ENCODE results near the gene PUS1.

The PUS1 gene

GRCh38 chr12:131903270-131904255, 25.5 kb upstream of the PUS1 start:
- no peak for DNase-seq

- no peak for DNase-seq
Measured at GRCh38 chr12:131904346-131904745, 24.7 kb upstream of the PUS1 start.

DNA sequence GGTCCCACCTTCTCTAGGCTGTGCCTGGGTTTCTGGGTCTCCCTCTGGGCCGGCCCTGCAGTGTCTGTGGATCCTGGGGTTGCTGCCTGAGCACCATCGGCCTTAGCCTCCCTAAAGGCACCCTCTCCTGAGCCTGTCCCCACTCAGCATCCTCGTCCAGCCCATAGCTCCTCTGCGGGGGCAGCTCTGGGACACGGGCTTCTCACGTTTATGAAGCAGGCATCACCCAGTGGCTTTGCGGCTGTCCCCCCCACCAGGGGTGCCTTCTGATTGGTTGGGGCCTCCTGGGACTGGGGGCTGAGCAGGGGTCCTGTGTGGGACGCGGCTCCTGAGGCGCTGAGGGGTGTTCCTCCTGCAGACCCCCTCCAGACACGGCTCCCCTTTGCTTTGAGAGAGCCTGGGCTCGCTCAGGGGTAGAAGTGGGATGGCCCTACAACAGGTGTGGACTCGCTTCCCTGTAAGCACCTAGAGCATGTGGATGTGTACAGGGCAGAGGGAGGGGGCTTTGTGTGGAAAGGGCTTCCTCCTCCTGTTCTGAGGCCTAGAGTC, 23.9 kb upstream of the PUS1 start:
- DNase-seq, result no peak

- no peak for DNase-seq
Measured at GRCh38 chr12:131905630-131906091, 23.4 kb upstream of the PUS1 start.

- no peak for DNase-seq
Measured at GRCh38 chr12:131907379-131908091, 21.5 kb upstream of the PUS1 start.

- DNase-seq, result no peak
Measured at GRCh38 chr12:131908092-131909080, 20.7 kb upstream of the PUS1 start.

DNA sequence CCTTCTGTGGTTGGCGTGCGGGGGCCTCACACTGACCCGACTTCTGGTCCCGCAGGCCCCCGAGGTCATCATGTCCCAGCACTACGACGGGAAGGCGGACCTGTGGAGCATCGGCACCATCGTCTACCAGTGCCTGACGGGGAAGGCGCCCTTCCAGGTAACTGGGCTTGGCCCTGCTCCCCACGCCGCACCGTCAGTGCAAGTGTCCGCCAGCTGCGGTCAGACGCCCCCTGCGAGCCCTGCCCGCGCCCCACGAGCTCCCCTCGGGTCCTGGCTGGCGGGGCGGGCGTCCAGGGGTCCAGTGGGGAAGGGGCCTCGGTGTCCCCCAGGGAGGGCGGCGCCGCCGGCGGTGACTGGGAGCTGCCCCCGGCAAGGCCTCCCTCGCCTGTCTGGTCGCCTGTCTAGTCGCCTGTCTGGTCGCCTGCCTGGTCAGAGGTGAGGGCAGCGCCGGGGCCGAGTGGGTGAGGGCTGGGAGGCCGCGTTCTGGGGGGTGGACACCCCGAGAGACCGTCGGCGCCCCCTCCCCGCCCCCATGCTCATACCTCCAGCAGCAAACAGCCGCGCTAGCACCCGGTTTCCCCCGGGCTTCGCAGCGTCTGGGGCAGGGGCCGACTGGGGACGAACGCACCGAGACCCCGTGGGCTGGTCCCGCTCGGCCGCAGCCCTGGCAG, 19.9 kb upstream of the PUS1 start:
- DNase-seq, result no peak

GRCh38 chr12:131909752-131910219, 19.3 kb upstream of the PUS1 start:
- DNase-seq, result no peak

DNA sequence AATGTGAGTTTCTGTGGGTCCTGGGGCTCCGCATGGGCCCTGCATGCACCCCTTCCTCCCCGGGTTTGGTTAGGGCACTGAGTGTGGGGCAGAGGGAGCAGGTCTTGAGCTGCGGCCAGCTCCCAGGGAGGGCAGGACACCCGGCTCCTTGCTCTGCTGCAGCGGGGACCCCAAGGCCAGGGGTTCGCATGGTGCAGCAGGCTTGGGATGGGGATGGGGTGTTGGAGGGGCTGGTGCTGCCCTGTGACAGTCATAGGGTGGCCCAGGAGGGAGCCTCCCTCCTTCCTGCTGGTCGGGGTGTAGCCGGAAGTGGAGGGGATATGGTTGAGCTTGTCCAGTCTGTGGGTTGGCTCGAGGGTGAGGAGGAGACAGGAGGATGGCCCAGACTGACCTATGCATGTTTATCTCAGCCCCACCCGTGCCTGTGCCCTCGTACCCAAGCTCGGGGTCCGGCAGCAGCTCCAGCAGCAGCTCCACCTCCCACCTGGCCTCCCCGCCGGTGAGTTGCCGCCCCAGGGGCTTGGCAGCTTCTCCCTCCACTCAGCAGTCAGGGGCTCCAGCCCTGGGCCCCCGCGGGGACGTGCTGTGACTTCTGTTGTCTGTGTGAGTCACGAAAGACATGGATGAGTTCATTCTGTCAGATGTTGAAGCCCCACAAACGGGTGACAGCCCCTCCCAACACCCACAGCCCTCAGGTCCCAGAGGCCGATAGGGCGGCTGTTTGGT, 18.6 kb upstream of the PUS1 start:
- no peak for DNase-seq

DNA sequence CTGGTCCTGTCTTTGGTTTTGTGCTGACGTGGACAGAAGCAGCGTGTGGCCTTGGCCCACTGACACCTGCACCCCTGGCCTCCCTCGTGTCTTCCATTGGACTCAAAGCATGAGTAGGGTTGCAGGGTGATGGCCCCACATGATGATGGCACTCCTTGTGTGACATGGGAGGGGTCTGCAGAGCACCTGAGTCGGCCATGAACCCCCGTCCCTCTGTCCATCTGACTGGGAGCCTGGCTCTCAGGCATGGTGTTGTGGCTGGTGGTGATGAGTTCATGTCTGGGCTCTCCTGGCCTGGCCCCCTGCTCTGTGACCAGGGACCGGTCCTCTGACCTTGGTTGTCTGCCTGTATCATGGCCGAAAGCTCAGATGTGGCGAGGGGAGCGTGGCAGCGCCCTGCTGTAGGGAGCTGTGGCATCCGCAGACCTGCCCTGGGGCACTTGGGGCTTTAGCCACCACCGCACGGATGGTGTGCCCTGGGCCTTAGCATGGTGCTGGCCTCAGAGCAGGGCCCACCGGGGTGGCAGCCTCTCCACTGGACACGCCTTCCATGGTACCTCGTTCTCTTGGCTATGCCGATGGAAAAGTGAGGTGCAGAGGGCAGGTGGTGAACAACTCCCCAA, 17.9 kb upstream of the PUS1 start:
- DNase-seq, result no peak

DNA sequence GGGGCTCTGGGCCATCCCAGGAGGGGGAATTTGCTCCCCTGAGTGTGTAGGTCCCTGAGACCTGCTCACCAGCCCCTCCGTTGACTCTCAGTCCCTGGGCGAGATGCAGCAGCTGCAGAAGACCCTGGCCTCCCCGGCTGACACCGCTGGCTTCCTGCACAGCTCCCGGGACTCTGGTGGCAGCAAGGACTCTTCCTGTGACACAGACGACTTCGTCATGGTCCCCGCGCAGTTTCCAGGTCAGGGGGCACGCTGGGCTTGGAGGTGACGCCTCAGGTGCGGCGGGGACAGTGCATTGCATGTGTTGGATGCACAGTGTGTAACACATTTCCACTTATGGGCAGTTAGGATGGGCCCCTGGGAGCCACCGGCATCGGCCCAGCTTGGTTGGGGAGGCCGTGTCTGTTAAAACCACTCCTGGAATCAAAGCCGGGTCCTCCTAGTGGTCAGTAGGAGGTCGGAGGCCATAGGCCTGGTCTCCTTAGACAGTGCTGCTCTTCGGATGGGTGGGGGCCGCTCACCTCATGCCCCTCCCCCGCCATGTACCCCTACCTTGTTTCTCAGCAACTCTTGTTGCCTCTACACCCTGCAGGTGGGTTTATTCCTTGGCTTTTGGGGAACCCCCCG, 17.1 kb upstream of the PUS1 start:
- DNase-seq, result no peak

GRCh38 chr12:131912518-131913274, 16.4 kb upstream of the PUS1 start:
- no peak for DNase-seq

- no peak for DNase-seq
Measured at GRCh38 chr12:131913666-131914065, 15.4 kb upstream of the PUS1 start.

- DNase-seq, result no peak
Measured at GRCh38 chr12:131914179-131914702, 14.8 kb upstream of the PUS1 start.

DNA sequence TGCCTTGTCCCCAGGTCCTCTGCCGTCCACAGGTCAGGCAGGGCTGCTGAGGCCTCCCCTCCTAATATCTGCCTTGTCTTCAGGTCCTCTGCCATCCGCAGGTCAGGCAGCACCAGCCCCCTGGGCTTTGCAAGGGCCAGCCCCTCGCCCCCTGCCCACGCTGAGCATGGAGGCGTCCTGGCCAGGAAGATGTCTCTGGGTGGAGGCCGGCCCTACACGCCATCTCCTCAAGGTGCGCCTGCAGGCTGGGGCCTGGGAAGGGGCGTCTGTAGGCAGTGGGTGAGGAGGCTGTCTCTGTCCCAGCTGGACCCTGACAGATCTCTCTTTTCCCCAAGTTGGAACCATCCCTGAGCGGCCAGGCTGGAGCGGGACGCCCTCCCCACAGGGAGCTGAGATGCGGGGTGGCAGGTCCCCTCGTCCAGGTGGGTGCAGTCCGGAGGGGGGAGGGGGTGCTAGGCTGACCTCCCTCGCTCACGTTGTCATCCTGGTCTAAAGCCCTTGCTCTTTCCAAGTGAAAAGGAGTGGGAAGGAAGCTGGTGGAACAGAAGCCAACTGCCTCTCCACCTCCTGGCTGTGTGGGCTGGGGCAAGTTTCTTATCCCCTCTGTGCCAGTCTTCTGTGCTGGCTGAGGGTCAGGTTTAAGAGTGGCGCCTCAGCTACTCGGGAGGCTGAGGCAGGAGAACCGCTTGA, 13.9 kb upstream of the PUS1 start:
- no peak for DNase-seq

DNA sequence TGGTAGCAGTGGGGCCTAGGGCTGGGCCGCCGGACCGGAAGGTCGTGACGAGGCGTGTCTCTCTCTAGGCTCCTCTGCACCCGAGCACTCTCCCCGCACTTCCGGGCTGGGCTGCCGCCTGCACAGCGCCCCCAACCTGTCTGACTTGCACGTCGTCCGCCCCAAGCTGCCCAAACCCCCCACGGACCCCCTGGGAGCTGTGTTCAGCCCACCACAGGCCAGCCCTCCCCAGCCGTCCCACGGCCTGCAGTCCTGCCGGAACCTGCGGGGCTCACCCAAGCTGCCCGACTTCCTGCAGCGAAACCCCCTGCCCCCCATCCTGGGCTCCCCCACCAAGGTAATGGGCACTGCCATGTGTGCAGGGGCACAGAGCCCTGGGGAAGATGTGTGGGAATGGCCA, 13.3 kb upstream of the PUS1 start:
- DNase-seq, result no peak

- DNase-seq, result no peak
Measured at GRCh38 chr12:131916306-131917138, 12.6 kb upstream of the PUS1 start.
